HepG2 (cell line): ENCODE measurements around the gene STARD10. TPM values are rescaled to one million over a fixed set of nuclear protein-coding genes. Genes with fewer than 3 reads are reported as not detected.

Source experiments
- ATAC-seq: fragments of 200-7000 bp; cut with Tn5 transposase; 3 replicates; pipeline ENCODE4 v1.9.1; 2020; ENCODE audit warnings: mild to moderate bottlenecking, moderate library complexity
- BruUV-seq: library from RNA; stranded (reverse); fragments of 400-500 nt; replicated peaks from 2 replicates; lab custom pipeline; 2021; lab: Mats Ljungman, UMichigan
- CTCF ChIA-PET: fragments of 300-600 bp; formaldehyde crosslinking; extraction: SDS; loops from one replicate; lab custom pipeline; 2021; ENCODE audit warnings: low total read pairs, inconsistent platforms, low intra/inter-chr PET ratio; lab: Yijun Ruan, JAX
- POLR2A ChIA-PET: fragments of 350-600 bp; sonication (Branson Sonifier 250); formaldehyde crosslinking; loops from one replicate; lab custom pipeline; 2020; ENCODE audit warnings: antibody characterized with exemption, inconsistent platforms; lab: Yijun Ruan, JAX
- DNase-seq: peaks from one replicate; pipeline ENCODE4 v3.0.0-alpha.2; 2015; ENCODE audit warnings: low spot score
- FAIRE-seq: peaks from 3 replicates; lab custom pipeline; 2011; peaks lifted over from hg19 to GRCh38; lab: Jason Lieb, UNC
- H2AFZ ChIP-seq: one replicate; pipeline ENCODE4 v1.6.1; 2011; ENCODE audit warnings: low read length, inconsistent platforms
- H3K27ac ChIP-seq: fragments of 300-600 bp; 3 replicates; pipeline ENCODE4 v1.8.0; 2011; ENCODE audit warnings: mixed run types, mild to moderate bottlenecking, mixed read lengths, low read length, inconsistent platforms; ENCODE audit not compliant: insufficient read depth; ENCODE audit errors: extremely low read length
- H3K27me3 ChIP-seq, 2 experiments: fragments of 200-600 bp in 1 of 2; 2 replicates in 1 of 2; 3 replicates in 1 of 2; pipeline versions ENCODE4 v1.6.0 to v1.8.0; 2011; ENCODE audit warnings: low read length in 2 of 2, mild to moderate bottlenecking in 2 of 2, moderate library complexity in 2 of 2, inconsistent platforms in 1 of 2; ENCODE audit not compliant: insufficient read depth in 2 of 2, control insufficient read depth in 1 of 2
- H3K36me3 ChIP-seq, 2 experiments: fragments of 200-600 bp in 1 of 2; replicated peaks in 1 of 2; 2 replicates in 1 of 2; 3 replicates in 1 of 2; pipeline versions ENCODE4 v1.5.1 to v1.8.0; 2011; ENCODE audit warnings: low read length in 2 of 2, inconsistent platforms in 1 of 2; ENCODE audit not compliant: insufficient read depth in 2 of 2, control insufficient read depth in 1 of 2
- H3K4me1 ChIP-seq: 2 replicates; pipeline ENCODE4 v1.5.1; 2012; ENCODE audit warnings: low read length, inconsistent platforms; ENCODE audit not compliant: insufficient read depth
- H3K4me2 ChIP-seq: 2 replicates; pipeline ENCODE4 v1.6.0; 2011; ENCODE audit warnings: low read depth, low read length, inconsistent platforms
- H3K4me3 ChIP-seq, 3 experiments: fragments of 200-600 bp in 1 of 3; sonication (generic), shearing (Covaris generic) in 1 of 3; replicated peaks in 1 of 3; 2 replicates each; pipeline ENCODE4 v1.5.1; 2011 to 2016; ENCODE audit warnings: low read length in 3 of 3, inconsistent platforms in 2 of 3, low read depth in 2 of 3, mild to moderate bottlenecking in 2 of 3, control low read depth in 1 of 3, mixed read lengths in 1 of 3; ENCODE audit not compliant: insufficient read depth in 1 of 3
- H3K79me2 ChIP-seq: one replicate; pipeline ENCODE4 v1.6.1; 2011; ENCODE audit warnings: low read length, inconsistent platforms; ENCODE audit not compliant: insufficient read depth
- H3K9ac ChIP-seq: 2 replicates; pipeline ENCODE4 v1.6.0; 2011; ENCODE audit warnings: mild to moderate bottlenecking, low read depth, low read length, inconsistent platforms; ENCODE audit not compliant: insufficient read depth
- H3K9me3 ChIP-seq: 2 replicates; pipeline ENCODE4 v1.5.1; 2012; ENCODE audit warnings: mild to moderate bottlenecking, low read length
- H4K20me1 ChIP-seq: 2 replicates; pipeline ENCODE4 v1.6.0; 2011; ENCODE audit warnings: inconsistent platforms, mild to moderate bottlenecking, low read length, moderate library complexity; ENCODE audit not compliant: insufficient read depth
- FOXC1 ChIP-seq: sonication (generic); formaldehyde crosslinking; IDR thresholded peaks from 2 replicates; pipeline ENCODE4 v1.8.0; 2022; ENCODE audit warnings: mild to moderate bottlenecking, missing genetic modification reagents, borderline replicate concordance
- HINFP ChIP-seq: sonication (generic); formaldehyde crosslinking; IDR thresholded peaks from 2 replicates; pipeline ENCODE4 v1.4.0; 2020; ENCODE audit warnings: low read depth, mild to moderate bottlenecking, missing genetic modification reagents
- MAFG ChIP-seq: sonication (generic); formaldehyde crosslinking; IDR thresholded peaks from 2 replicates; pipeline ENCODE4 v1.5.1; 2020; ENCODE audit warnings: mild to moderate bottlenecking, missing genetic modification reagents
- REPIN1 ChIP-seq: sonication (generic); formaldehyde crosslinking; IDR thresholded peaks from 2 replicates; pipeline ENCODE4 v1.8.0; 2022; ENCODE audit warnings: missing genetic modification reagents, low read depth, mild to moderate bottlenecking, borderline replicate concordance
- RNF2 ChIP-seq: fragments of 450-650 bp; conservative IDR thresholded peaks from 2 replicates; pipeline ENCODE4 v1.6.1; 2016; ENCODE audit warnings: low read depth
- TBX2 ChIP-seq: sonication (generic); formaldehyde crosslinking; IDR thresholded peaks from 2 replicates; pipeline ENCODE4 v1.5.0; 2020; ENCODE audit warnings: missing genetic modification reagents, mild to moderate bottlenecking, borderline replicate concordance
- ZFP37 ChIP-seq: sonication (generic); formaldehyde crosslinking; IDR thresholded peaks from 2 replicates; pipeline ENCODE4 v1.4.0; 2020; ENCODE audit warnings: missing genetic modification reagents, borderline replicate concordance
- WGBS: methylation state at CpG from one replicate; pipeline ENCODE4 v1.1.6; 2017; ENCODE audit warnings: low lambda C conversion rate; 5-methylcytosine and 5-hydroxymethylcytosine counted together
- in situ Hi-C: cut with HindIII; loops from 2 replicates; pipeline ENCODE4 v1.10.0; 2017; ENCODE audit warnings: low pct_unique_long_range_greater_than_20kb; ENCODE audit not compliant: extremely low pct_ligation_motif_present
- intact Hi-C: fragments of 100-400 bp; cut with micrococcal nuclease; formaldehyde crosslinking; loops from one replicate; pipeline ENCODE4 v1.10.0; 2022; ENCODE audit not compliant: unreplicated experiment
- polyA plus RNA-seq, 8 experiments: library from polyadenylated mRNA; depleted of rRNA in 3 of 8; stranded (reverse) in 7 of 8; unstranded in 1 of 8; fragments of >200 nt; fragmentation: Illumina TruSeq in 4 of 8; extraction: Trizol in 4 of 8; gene quantifications; 2 replicates each; pipeline versions ENCODE4 v1.2.1 to v1.2.3, GENCODE V29; 2011 to 2016; ENCODE audit warnings: low read depth in 4 of 8, missing spikeins in 1 of 8, mixed read lengths in 1 of 8; ENCODE audit not compliant: insufficient read depth in 1 of 8
- total RNA-seq, 5 experiments: library from RNA; depleted of rRNA; stranded (reverse); fragments of >200 nt; fragmentation: Illumina TruSeq; extraction: Trizol; gene quantifications; 2 replicates each; pipeline ENCODE4 v1.2.3, GENCODE V29; 2016; ENCODE audit warnings: low read depth in 1 of 5

The STARD10 gene
- total and polyA plus RNA-seq, 2 of the 13 experiments (the other 11 are each of a cell fraction or from before 2014, with no cell fraction given), result 260 to 341 TPM

GRCh38 chr11:72816404-72816990, 22.6 kb upstream of the STARD10 start:
- H3K4me1 ChIP-seq, result peaks cover 42% of the 10 kb centered on the region
- POLR2A ChIA-PET, result interaction anchor here (1.5 kb wide), 1 partner anchor 12 kb away, joined by 3 read pairs; no protein-coding TSS in a partner anchor
- no peak overlapping the region for H2AFZ ChIP-seq
- peaks cover 0 to 2% of the 10 kb centered on the region in 2 experiments; a peak in 2 of 5 replicates for H3K36me3 ChIP-seq
- no peak overlapping the region for H3K4me2 ChIP-seq
- H3K9me3 ChIP-seq, result no peaks in the 10 kb centered on the region
- CTCF ChIA-PET, result no interaction called here
- H3K4me3 ChIP-seq, result no peak overlapping the region
- no peak overlapping the region for H3K9ac ChIP-seq
- DNase-seq (no peak), FAIRE-seq (no peak), ATAC-seq (no peak)
- BruUV-seq, result no TSS peak
- WGBS, result 84% methylated on average over 5 of the region's 7 CpGs
- no peak for TF ChIP-seq REPIN1 (CRISPR knock-in tag)
- no peak for TF ChIP-seq TBX2 (CRISPR knock-in tag)
- no peak for TF ChIP-seq FOXC1 (CRISPR knock-in tag)
- TF ChIP-seq ZFP37 (CRISPR knock-in tag), result no peak
- TF ChIP-seq MAFG (CRISPR knock-in tag), result no peak
- no peak for TF ChIP-seq RNF2
- TF ChIP-seq HINFP (CRISPR knock-in tag), result no peak
- H3K27ac ChIP-seq, result no peak overlapping the region
- no peaks in the 10 kb centered on the region for H4K20me1 ChIP-seq
- intact Hi-C loops (no loop called here), in situ Hi-C loops (no loop called here)
- peaks cover 20% of the 10 kb centered on the region for H3K79me2 ChIP-seq
- H3K27me3 ChIP-seq, result no peaks in the 10 kb centered on the region; a peak in 1 of 5 replicates
